B cell (primary cell): ENCODE results near the gene JUND.

ENCODE experiments used
- EZH2 ChIP-seq: IDR thresholded peaks from 2 replicates; pipeline ENCODE4 v1.6.1; 2012; ENCODE audit warnings: borderline replicate concordance, low read depth, mild to moderate bottlenecking, moderate library complexity, low read length; ENCODE audit not compliant: insufficient read depth, poor library complexity, severe bottlenecking
- TF ChIP-seq, protein P1 (sequence below): fragments of 200-600 bp; IDR thresholded peaks from one replicate; pipeline ENCODE4 v1.8.0; 2022; ENCODE audit warnings: antibody characterized with exemption, mild to moderate bottlenecking

DNA sequence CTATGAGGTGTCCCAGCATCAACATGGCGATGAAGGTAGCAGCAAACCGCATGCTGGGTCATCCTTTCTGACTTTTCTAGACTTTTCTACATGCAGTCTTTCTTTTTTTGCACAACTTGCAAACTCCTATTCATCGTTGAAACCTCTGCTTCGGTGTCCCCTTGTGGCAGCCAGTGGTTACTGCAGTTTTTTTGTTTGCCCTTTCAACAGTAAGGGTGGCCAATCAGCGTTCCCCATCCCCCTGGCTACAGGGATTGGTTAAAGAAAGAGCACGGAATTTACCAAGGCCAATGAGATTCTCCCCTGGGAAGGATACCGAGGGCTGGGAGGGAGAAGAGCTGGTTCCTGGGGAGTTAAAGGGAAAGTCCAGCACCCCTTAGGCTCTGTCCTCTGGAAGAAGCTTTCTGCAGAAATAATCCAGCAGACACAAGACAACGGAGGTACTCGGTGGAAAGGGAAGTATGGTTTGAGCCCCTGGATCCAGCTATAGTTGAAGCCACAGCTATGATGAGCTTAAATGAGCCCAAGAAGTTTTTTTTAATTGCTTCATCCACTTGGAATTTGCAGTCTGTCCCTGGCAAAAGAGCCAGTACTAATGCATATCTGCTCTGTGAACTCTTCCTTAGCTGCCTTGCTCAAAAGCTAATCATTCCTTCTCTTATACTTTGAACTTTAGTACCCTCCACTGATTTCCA is 47.1 kb upstream of the JUND start:
- TF ChIP-seq, protein P1, sequence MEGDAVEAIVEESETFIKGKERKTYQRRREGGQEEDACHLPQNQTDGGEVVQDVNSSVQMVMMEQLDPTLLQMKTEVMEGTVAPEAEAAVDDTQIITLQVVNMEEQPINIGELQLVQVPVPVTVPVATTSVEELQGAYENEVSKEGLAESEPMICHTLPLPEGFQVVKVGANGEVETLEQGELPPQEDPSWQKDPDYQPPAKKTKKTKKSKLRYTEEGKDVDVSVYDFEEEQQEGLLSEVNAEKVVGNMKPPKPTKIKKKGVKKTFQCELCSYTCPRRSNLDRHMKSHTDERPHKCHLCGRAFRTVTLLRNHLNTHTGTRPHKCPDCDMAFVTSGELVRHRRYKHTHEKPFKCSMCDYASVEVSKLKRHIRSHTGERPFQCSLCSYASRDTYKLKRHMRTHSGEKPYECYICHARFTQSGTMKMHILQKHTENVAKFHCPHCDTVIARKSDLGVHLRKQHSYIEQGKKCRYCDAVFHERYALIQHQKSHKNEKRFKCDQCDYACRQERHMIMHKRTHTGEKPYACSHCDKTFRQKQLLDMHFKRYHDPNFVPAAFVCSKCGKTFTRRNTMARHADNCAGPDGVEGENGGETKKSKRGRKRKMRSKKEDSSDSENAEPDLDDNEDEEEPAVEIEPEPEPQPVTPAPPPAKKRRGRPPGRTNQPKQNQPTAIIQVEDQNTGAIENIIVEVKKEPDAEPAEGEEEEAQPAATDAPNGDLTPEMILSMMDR = peak; percentile 87
- TF ChIP-seq EZH2 = no peak
